BJ (cell line): ENCODE results near the gene CORO2A. TPM values are rescaled to one million over a fixed set of nuclear protein-coding genes. Genes with fewer than 3 reads are reported as not detected.

Source experiments
- CTCF ChIA-PET: fragments of 350-600 bp; formaldehyde crosslinking; extraction: SDS; loops from one replicate; lab custom pipeline; 2021; ENCODE audit warnings: antibody characterized with exemption, inconsistent platforms; lab: Yijun Ruan, JAX
- POLR2A ChIA-PET: fragments of 300-600 bp; sonication (Branson Sonifier 250); formaldehyde crosslinking; extraction: SDS; loops from one replicate; lab custom pipeline; 2021; ENCODE audit warnings: antibody characterized with exemption; lab: Charles Lee
- DNase-seq: peaks from one replicate; pipeline ENCODE4 v3.0.0-alpha.2; 2011; ENCODE audit warnings: low read depth
- H3K27me3 ChIP-seq: 2 replicates; pipeline ENCODE4 v1.6.0; 2011; ENCODE audit warnings: low read length; ENCODE audit not compliant: control insufficient read depth, insufficient read depth
- H3K36me3 ChIP-seq: 2 replicates; pipeline ENCODE4 v1.5.1; 2011; ENCODE audit warnings: low read length; ENCODE audit not compliant: control insufficient read depth, insufficient read depth
- H3K4me3 ChIP-seq: 2 replicates; pipeline ENCODE4 v1.5.1; 2011; ENCODE audit warnings: low read depth, mild to moderate bottlenecking, control low read depth, low read length
- polyA plus RNA-seq: library from polyadenylated mRNA; depleted of rRNA; stranded (reverse); fragments of >200 nt; gene quantifications from 2 replicates; pipeline ENCODE4 v1.2.3, GENCODE V29; 2011
- TF ChIP-seq, protein P1 (sequence below): IDR thresholded peaks from 2 replicates; pipeline ENCODE4 v1.5.1; 2011; ENCODE audit warnings: low read depth, mild to moderate bottlenecking, control low read depth, inconsistent platforms, low read length, moderate library complexity; ENCODE audit not compliant: insufficient read depth

Gene CORO2A
- polyA plus RNA-seq, 1 experiment, result 1.5 TPM

DNA sequence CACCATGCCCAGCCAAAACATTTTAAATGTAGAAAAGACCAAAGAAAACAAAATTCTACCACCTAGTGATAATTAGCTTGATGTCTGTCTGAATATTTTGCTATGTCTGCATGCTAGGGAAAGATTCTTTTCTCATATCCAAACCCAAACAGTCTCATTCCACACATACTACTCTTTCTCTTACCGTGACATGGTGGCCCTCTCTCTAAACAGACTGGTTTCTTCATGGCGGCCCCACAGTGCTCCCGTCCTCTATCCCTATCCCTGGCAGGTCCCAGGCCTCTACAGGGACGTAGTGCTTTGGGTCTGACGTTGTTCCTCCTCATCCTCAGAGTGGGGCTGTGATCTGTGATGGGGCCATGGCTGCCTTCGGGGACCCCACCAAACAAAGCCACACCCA lies 8.1 kb downstream of the CORO2A start:
- ChIA-PET POLR2A (no interaction called here), CTCF (no interaction called here)
- no peaks in the 10 kb centered on the region for H3K36me3 ChIP-seq
- TF ChIP-seq, protein P1, sequence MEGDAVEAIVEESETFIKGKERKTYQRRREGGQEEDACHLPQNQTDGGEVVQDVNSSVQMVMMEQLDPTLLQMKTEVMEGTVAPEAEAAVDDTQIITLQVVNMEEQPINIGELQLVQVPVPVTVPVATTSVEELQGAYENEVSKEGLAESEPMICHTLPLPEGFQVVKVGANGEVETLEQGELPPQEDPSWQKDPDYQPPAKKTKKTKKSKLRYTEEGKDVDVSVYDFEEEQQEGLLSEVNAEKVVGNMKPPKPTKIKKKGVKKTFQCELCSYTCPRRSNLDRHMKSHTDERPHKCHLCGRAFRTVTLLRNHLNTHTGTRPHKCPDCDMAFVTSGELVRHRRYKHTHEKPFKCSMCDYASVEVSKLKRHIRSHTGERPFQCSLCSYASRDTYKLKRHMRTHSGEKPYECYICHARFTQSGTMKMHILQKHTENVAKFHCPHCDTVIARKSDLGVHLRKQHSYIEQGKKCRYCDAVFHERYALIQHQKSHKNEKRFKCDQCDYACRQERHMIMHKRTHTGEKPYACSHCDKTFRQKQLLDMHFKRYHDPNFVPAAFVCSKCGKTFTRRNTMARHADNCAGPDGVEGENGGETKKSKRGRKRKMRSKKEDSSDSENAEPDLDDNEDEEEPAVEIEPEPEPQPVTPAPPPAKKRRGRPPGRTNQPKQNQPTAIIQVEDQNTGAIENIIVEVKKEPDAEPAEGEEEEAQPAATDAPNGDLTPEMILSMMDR, result no peak
- no peak for DNase-seq
- no peaks in the 10 kb centered on the region for H3K27me3 ChIP-seq
- no peak overlapping the region for H3K4me3 ChIP-seq

DNA sequence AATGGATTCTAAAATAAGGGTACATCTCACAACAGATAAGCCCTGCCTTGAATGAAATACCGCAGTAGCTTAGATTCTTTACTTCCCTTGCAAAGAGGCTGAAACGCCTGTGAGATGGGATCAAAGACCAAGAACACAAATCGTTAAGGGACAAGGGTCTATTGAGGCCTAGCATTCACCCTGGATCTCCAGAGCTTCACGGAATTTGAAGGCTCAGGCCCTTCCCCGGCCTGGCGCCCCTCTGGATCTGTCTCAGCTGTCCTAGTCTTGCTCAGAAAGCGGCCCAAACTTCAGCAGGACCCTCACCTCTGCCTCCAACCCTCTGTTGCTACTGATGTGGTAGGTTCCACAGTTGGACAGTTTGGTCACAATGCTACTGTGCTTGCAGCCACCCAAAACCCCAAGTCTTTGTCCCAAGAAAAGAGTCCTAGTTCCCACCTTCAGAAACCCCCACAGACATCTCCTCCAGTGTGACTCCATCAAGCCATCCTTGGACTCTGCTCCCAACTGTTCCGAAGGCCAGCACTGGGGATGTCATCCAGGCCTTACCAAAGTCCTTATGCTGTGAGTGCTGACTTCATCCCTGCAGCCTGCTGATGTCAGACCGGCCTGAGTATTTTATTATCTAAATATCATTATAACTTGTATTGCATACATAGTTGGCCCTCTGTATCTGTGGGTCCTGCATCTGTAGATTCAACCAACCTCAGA lies 9.4 kb downstream of the CORO2A start:
- H3K36me3 ChIP-seq, result no peaks in the 10 kb centered on the region
- H3K27me3 ChIP-seq, result no peaks in the 10 kb centered on the region
- H3K4me3 ChIP-seq, result no peak overlapping the region
- TF ChIP-seq, protein P1, result no peak
- no peak for DNase-seq
- CTCF ChIA-PET, result interaction anchor here (1.1 kb wide), 1 partner anchor 10 kb away, joined by 7 read pairs; the partner anchor contains the start of gene CORO2A
- POLR2A ChIA-PET, result no interaction called here

DNA sequence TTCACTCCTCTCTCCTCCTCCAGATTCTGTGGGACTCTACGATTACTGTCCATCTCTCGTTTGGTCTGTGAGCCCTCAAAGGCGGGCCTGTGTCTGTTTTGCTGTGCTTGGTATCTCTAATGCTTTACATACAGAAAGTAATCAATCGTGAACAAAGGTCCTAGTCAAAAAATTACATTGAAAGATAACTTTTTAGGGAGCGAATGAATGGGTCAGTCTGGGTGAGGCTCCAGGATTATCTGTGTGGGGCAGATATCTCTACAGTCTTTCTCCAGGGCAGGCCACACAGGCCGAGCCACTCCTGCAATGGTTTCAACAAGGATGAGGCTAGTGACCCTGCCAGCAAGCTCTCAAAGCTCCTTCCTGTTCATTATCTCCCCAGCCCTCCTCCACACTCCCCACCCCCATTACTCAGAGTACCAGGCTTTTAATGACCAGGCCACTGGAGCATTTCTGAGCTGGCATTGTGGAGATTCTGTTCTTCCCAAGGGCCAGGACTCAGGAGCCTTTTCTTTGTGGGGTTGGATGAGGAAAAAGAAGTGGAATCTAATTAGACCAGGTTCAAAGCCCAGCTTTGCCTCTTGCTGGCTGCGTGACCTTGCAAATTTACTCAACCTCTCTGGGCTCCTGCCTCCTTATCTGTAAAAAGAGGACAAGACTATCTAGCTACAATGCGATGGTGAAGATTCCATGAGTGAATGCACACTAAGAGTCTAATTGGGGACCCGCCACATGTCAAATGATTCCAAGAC lies 10.2 kb downstream of the CORO2A start:
- Histone ChIP-seq H3K4me3 (no peak overlapping the region), H3K27me3 (no peaks in the 10 kb centered on the region), H3K36me3 (no peaks in the 10 kb centered on the region)
- TF ChIP-seq, protein P1, result no peak
- no peak for DNase-seq
- ChIA-PET CTCF (interaction anchor here (1.1 kb wide), 1 partner anchor 11 kb away, joined by 7 read pairs; the partner anchor contains the start of gene CORO2A), POLR2A (no interaction called here)

DNA sequence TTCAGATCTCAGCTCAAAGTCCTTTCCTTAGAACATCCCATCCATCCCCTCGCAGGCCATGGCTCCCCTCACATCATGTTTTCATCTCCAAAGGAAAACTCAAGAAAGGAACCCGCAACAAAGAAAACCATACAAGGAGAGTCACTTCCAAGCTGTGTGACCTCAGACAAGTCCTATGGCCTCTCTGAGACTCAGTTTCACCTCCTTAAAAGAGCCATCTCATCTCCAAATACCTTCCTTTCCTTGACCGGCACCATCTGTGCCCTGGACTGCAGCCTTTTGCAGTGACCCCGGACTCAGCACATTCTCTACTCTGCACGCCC lies 10.7 kb downstream of the CORO2A start:
- Histone ChIP-seq H3K4me3 (no peak overlapping the region), H3K36me3 (no peaks in the 10 kb centered on the region), H3K27me3 (no peaks in the 10 kb centered on the region)
- TF ChIP-seq, protein P1, result no peak
- no peak for DNase-seq
- CTCF ChIA-PET, result interaction anchor here (1.1 kb wide), 1 partner anchor 11 kb away, joined by 7 read pairs; the partner anchor contains the start of gene CORO2A
- POLR2A ChIA-PET, result no interaction called here

DNA sequence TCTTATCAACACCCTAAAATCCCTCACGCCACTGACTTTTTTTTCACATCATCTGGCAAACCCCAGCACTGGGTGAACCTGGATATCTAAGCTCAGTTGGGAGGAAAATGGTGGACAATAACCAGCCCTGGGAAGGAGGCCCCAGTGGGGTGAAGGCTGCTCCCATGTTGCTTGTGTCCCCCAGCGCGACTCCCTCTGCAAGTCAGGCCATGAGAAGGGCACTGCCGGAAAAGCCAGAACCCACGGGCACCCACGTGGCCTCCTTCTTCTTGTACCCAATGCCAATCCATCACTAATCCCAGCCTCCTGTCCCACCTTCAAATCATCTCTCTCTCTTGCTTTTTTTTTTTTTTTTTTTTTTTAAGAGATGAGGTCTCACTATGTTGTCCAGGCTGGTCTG lies 11.4 kb downstream of the CORO2A start:
- TF ChIP-seq, protein P1, result no peak
- ChIA-PET CTCF (no interaction called here), POLR2A (no interaction called here)
- no peaks in the 10 kb centered on the region for H3K27me3 ChIP-seq
- no peak overlapping the region for H3K4me3 ChIP-seq
- DNase-seq, result no peak
- H3K36me3 ChIP-seq, result no peaks in the 10 kb centered on the region
